DMS114 treated with DMSO at 0.1 percent for 48 hours (cell line): Measurements from ENCODE around the gene CYBRD1.

Experiments
- DNase-seq: peaks from one replicate; lab custom pipeline; 2025; ENCODE audit not compliant: unreplicated experiment; lab: John Stamatoyannopoulos, UW

The CYBRD1 gene

GRCh38 chr2:171553236-171553635, 31.0 kb downstream of the CYBRD1 start:
- DNase-seq = no peak

DNA sequence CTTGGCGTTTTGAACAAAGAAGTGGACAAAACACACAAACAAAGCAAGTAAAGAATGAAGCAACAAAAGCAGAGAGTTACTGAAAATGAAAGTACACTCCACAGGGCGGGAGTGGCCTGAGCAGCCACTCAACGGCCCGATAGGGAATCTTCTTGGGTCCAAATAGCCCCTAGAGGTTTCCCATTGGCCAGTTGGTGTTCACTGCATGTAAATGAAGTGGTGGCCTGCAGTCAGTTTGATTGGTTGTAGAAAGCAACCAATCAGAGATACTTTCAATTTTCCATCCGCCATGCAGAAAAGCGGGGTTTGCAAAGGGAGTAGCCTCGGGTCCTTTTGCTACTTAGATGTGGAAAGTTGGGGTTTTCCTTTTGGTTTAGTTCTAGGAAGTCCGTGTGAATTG, 31.6 kb downstream of the CYBRD1 start:
- no peak for DNase-seq

GRCh38 chr2:171554991-171555615, 32.8 kb downstream of the CYBRD1 start:
- no peak for DNase-seq

GRCh38 chr2:171557363-171557762, 35.1 kb downstream of the CYBRD1 start:
- no peak for DNase-seq

DNA sequence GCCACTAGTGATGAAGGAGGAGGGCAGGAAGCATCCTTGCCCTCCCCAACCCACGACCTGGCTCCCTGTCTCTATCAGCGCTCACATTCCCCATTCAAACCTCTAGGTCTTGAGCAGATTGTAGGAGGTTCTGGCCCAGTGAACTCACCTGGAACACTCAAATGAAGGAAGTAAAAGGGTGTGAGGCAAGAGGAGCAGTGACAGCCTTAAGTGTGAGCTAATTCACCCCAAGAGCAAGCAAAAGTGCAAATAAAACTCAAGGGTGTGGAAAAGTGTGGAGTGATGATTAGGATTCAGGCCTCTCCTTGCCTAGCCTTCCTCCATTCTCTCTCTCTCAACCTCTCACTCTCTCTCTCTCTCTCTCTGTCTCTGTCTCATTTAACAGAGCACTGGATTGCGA, 41.0 kb downstream of the CYBRD1 start:
- DNase-seq = no peak

DNA sequence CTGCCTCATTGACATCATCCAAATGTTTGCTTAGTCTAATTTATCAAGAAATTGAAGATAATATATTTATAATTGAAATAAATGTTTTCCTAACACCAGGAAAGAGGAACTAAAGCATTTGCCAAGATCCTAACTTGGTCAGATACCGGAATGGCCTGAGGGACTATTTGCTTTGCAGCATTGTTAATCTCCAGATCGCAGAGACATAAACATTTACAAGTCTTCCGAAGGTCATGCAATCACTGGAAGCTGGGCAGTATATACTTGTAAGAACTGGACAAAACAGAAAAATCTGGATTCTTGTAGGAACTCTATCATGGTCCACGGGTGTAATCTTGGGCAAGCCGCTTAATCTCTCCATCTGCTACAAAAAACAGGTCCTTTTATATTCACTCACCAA, 42.2 kb downstream of the CYBRD1 start:
- no peak for DNase-seq

DNA sequence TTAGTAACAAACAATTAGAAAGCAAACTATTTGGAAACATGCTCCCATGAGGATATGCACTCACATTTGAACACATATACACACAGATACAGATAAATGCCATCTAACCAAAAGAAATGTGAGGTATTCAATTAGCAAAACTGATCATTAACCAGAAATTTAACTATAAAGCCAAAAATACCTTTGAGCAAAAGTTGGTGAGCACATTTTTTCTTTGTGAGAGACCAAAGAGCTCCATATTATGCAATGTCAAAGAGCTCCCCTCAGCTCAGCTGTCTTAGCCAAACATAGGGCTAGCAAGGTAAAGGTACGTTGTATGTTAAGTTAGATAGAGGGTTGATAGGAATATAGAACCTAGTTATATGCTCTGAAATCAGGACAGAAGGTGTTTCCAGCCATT, 43.8 kb downstream of the CYBRD1 start:
- DNase-seq = no peak

GRCh38 chr2:171566753-171567152, 44.5 kb downstream of the CYBRD1 start:
- DNase-seq = no peak

- DNase-seq = no peak
Measured at GRCh38 chr2:171568089-171568488, 45.8 kb downstream of the CYBRD1 start.

- DNase-seq = no peak
Measured at GRCh38 chr2:171571721-171572120, 49.4 kb downstream of the CYBRD1 start.

- peak; percentile 36 for DNase-seq
Measured at GRCh38 chr2:171574149-171574795, 52.0 kb downstream of the CYBRD1 start.

DNA sequence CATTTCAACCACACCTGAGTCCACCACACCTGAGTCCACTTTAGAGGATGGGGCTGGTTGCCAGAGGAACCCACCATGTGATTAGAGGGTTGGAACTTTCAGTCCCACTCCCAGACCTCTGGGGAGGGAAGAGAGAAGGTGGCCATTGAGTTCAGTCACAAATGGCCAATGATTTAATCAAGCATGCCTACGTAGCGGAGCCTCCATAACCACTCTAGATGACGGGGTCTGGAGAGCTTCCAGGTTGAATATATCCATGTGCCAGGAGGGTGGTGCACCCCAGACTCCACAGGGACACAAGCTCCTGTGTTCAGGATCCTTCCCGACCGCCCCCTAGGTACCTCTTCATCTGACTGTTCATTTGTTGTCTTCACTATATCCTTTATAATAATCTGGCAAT, 53.3 kb downstream of the CYBRD1 start:
- DNase-seq = no peak

GRCh38 chr2:171578127-171578803, 56.0 kb downstream of the CYBRD1 start:
- no peak for DNase-seq

- DNase-seq = no peak
Measured at GRCh38 chr2:171579481-171579880, 57.2 kb downstream of the CYBRD1 start.

DNA sequence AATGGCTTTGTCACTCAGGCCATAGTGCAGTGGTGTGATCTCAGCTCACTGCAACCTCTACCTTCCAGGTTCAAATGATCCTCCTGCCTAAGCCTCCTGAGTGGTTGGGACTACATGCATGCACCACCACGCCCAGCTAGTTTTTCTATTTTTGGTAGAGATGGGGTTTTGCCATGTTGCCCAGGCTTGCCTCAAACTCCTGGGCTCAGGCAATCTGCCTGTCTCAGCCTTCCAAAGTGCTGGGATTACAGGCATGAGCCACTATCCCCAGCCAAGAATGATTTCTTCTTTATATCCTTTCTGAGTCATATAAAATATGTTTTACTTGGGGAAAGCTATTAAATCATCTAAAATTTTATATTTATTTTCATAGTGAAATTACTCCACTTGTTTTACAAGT, 61.3 kb downstream of the CYBRD1 start:
- DNase-seq = no peak

- no peak for DNase-seq
Measured at GRCh38 chr2:171584001-171584400, 61.7 kb downstream of the CYBRD1 start.

DNA sequence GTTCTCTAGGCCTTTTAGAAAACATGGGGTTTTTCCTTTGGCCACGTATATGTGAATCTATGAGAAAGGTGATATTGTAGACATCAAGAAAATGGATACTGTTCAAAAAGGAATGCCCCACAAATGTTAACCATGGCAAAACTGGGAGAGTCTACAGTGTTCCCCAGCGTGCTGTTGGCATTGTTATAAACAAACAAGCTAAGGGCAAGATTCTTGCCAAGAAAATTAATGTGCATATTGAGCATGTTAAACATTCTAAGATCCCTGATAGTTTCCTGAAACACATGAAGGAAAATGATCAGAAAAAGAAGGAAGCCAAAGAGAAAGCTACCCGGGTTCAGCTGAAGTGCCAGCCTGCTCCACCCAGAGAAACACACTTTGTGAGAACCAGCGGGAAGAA, 64.9 kb downstream of the CYBRD1 start:
- no peak for DNase-seq

GRCh38 chr2:171587567-171587966, 65.3 kb downstream of the CYBRD1 start:
- no peak for DNase-seq

- DNase-seq = no peak
Measured at GRCh38 chr2:171590116-171590515, 67.8 kb downstream of the CYBRD1 start.

GRCh38 chr2:171592036-171592555, 69.8 kb downstream of the CYBRD1 start:
- no peak for DNase-seq

DNA sequence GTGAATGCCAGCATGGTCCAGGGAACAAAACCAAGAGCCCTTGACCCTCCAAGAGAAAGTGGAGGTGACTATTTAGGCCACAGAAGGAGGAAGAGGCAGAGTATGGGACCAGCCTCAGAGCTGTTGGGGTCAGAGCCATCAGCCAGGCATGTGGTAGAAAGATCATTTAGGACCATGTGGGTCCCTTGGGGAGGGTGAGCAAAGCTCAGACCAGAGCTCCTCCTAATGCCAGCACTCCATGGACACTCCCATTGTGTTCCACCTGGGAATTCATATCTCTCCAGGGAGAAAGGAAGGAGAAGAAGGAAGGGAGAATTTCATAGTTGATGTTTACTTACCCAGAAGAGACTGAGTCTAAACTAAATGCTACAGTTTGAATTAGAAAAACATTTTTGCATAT, 73.2 kb downstream of the CYBRD1 start:
- no peak for DNase-seq

- no peak for DNase-seq
Measured at GRCh38 chr2:171595896-171596295, 73.6 kb downstream of the CYBRD1 start.
